ENCODE results near the gene CARD9. TPM values are rescaled to one million over a fixed set of nuclear protein-coding genes. Genes with fewer than 3 reads are reported as not detected.

The CARD9 gene
- total RNA-seq, 1 donor from 2014 or later, result 1.6 TPM

DNA sequence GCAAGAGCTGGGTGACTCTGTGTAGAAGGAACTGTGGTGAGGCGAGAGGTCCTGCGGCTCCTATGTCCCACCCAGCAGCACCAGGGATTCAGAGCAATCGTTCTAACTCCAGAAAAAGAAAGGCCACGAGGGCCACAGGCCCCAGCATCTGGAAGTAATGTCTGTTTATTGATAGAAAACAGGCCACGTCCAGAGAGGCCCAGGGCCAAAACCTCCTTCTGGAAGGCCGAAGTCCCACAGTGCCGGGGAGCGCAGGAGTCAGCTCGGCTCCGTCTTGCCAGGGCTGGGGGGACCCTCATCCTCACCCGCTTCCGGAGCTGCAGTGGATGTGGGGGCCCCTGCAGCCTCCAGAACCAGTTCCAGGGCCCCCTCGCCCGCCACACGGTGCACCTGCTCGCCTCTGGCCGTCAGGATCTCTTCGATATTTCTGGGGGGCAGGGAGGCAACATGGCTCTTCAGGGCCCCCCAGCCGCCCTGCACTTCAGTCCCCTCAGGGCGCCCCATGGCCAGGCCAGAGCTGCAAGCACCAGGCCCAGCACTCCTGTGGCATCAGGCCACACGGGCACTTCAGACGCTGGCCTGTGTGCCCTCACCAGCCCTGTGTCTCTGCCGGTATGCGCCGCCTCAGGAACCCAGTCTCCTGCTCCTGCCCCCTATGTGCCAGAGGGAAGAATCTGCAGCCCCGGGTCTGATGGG, 11.6 kb downstream of the CARD9 start:
- H3K4me1 Mint-ChIP-seq (ENCODE audit: low read depth), result no peaks in the 10 kb centered on the region
- no peaks in the 10 kb centered on the region for H3K36me3 Mint-ChIP-seq (ENCODE audit: insufficient read depth)
- no peak overlapping the region for H3K4me3 Mint-ChIP-seq (ENCODE audit: low read depth)
- no peaks in the 10 kb centered on the region for H3K27me3 Mint-ChIP-seq
- no peak for DNase-seq (ENCODE audit: low spot score, unreplicated experiment)
- TF ChIP-seq, protein P1, sequence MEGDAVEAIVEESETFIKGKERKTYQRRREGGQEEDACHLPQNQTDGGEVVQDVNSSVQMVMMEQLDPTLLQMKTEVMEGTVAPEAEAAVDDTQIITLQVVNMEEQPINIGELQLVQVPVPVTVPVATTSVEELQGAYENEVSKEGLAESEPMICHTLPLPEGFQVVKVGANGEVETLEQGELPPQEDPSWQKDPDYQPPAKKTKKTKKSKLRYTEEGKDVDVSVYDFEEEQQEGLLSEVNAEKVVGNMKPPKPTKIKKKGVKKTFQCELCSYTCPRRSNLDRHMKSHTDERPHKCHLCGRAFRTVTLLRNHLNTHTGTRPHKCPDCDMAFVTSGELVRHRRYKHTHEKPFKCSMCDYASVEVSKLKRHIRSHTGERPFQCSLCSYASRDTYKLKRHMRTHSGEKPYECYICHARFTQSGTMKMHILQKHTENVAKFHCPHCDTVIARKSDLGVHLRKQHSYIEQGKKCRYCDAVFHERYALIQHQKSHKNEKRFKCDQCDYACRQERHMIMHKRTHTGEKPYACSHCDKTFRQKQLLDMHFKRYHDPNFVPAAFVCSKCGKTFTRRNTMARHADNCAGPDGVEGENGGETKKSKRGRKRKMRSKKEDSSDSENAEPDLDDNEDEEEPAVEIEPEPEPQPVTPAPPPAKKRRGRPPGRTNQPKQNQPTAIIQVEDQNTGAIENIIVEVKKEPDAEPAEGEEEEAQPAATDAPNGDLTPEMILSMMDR (IDR thresholded peaks at IDR 0.05; ENCODE audit: unreplicated experiment), result no peak
- H3K9me3 Mint-ChIP-seq (ENCODE audit: low read depth), result no peaks in the 10 kb centered on the region
- H3K27ac Mint-ChIP-seq, result no peak overlapping the region

DNA sequence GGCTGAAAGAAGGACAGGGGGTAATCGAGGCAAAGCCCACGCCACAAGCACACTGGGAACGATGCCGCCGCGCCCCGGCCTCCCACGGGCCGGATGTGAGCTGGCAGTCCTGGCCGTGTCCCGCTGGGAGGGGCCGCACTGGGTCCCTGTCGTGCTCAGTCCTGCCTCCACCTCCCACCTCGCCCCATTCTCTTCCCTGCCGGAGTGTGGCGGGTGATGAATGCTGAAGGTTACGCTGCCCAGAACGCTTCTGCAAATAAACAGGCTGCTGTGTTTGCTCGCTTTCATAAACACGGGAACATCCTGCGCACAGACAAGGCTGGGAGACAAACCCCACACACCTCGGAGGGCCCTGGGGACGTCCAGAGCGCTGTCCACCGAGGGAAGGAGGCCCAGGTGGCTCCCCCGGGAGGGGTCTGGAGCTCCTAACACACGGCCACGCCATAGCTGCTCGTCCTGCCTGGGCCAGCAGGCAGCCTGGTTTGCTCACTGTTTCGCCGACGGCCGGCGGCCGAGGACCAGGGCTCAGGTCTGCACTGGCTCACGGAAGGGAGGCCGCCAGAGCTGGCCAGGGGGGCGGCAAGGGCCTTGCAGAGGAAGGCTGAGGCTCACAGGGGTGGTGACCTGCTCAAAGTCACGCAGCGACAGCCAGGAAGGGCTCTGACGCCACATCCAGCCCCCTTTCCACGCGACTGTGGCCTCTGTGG, 12.3 kb downstream of the CARD9 start:
- no peaks in the 10 kb centered on the region for H3K4me1 Mint-ChIP-seq (ENCODE audit: low read depth)
- no peak for DNase-seq (ENCODE audit: low spot score, unreplicated experiment)
- no peaks in the 10 kb centered on the region for H3K36me3 Mint-ChIP-seq (ENCODE audit: insufficient read depth)
- no peak overlapping the region for H3K27ac Mint-ChIP-seq
- TF ChIP-seq, protein P1 (IDR thresholded peaks at IDR 0.05; ENCODE audit: unreplicated experiment), result no peak
- no peaks in the 10 kb centered on the region for H3K9me3 Mint-ChIP-seq (ENCODE audit: low read depth)
- H3K27me3 Mint-ChIP-seq, result no peaks in the 10 kb centered on the region
- H3K4me3 Mint-ChIP-seq (ENCODE audit: low read depth), result no peak overlapping the region

DNA sequence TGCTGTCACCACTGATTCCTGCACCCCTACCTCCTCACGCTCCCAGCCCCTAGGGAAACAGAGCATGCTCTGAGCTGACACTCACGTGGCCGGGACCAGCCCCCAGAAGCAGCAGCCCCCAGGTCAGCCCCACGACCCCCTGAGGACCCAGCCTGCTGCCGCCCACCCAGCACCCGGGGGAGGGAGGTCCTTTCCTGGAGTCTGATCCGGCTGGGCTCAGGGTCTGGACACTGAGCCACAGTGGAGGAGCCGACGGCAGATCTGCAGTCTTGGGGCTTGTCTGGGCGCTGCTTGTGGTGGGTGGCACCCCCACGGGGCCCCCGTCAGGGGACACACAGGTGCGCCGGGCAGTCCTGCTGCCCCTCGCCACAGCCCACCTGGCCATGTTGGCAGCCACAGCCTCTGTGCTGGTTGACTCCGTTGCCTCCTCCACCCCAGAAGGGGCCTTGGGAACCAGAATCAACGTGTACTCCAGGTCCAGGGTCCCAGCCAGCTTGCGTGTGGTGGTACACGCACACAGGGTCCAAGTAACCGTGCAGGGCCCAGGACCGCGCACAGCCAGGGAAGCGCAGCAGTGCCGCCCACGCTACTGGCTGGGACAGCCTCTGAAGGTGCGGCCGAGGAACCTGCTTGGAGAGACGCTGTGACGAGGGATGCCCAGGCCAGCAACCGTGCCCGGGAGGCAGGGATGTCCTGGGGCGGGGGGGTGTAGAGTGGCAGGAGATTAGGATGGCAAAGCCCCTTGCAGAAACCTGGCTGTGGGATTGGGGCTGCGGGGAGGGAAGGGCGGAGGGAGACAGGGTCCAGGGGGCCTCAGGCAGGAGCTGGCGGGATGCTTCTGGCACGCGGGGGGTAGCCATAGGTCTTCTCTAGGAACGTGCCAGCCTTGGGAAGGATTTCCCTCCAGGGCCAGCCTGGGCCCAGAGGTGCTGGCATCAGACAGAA, 13.4 kb downstream of the CARD9 start:
- no peaks in the 10 kb centered on the region for H3K4me1 Mint-ChIP-seq (ENCODE audit: low read depth)
- DNase-seq (ENCODE audit: low spot score, unreplicated experiment), result no peak
- TF ChIP-seq, protein P1 (IDR thresholded peaks at IDR 0.05; ENCODE audit: unreplicated experiment), result no peak
- H3K27ac Mint-ChIP-seq, result no peak overlapping the region
- no peaks in the 10 kb centered on the region for H3K9me3 Mint-ChIP-seq (ENCODE audit: low read depth)
- no peaks in the 10 kb centered on the region for H3K27me3 Mint-ChIP-seq
- H3K36me3 Mint-ChIP-seq (ENCODE audit: insufficient read depth), result no peaks in the 10 kb centered on the region
- no peak overlapping the region for H3K4me3 Mint-ChIP-seq (ENCODE audit: low read depth)

DNA sequence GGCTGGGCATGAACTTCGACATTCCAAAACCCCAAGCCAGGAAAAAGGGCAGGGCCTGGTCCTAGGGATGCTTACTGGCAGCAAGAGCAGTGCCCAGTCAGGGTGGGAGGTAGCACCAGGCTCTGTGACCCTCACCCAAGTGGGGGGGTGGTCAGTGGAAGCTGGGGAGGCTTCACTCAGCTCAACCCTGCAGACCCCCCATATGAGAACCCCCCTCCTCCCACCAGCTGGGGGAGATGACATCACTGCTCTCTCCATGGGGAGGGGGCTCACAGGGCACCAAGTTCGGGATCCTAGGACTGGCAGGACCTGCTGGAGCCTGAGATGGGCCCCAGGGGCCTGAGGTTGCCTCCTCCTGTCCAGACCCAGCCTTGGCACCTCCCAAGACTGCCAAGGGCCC, 14.6 kb downstream of the CARD9 start:
- Mint-ChIP-seq H3K4me3 (ENCODE audit: low read depth) (no peak overlapping the region), H3K9me3 (ENCODE audit: low read depth) (no peaks in the 10 kb centered on the region), H3K36me3 (ENCODE audit: insufficient read depth) (no peaks in the 10 kb centered on the region), H3K27me3 (no peaks in the 10 kb centered on the region), H3K27ac (no peak overlapping the region), H3K4me1 (ENCODE audit: low read depth) (no peaks in the 10 kb centered on the region)
- no peak for DNase-seq (ENCODE audit: low spot score, unreplicated experiment)
- TF ChIP-seq, protein P1 (IDR thresholded peaks at IDR 0.05; ENCODE audit: unreplicated experiment), result no peak

DNA sequence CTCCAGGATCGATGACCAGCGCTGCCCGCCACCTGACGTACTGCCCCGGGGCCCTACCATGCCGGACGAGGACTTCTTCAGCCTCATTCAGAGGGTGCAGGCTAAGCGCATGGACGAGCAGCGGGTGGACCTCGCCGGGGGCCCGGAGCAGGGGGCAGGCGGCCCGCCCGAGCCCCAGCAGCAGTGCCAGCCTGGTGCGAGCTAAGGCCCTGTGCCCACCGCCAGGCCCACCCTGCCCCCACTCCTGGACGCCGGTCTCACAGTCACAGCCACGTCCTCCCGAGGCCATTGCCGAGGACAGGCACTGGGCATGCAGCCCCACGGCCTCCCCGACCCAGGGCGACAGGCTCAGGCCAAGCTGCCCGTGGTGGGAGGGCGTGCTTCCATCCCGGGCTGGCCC, 15.5 kb downstream of the CARD9 start:
- no peaks in the 10 kb centered on the region for H3K4me1 Mint-ChIP-seq (ENCODE audit: low read depth)
- no peaks in the 10 kb centered on the region for H3K27me3 Mint-ChIP-seq
- no peak for DNase-seq (ENCODE audit: low spot score, unreplicated experiment)
- H3K27ac Mint-ChIP-seq, result no peak overlapping the region
- TF ChIP-seq, protein P1 (IDR thresholded peaks at IDR 0.05; ENCODE audit: unreplicated experiment), result no peak
- H3K4me3 Mint-ChIP-seq (ENCODE audit: low read depth), result no peak overlapping the region
- H3K36me3 Mint-ChIP-seq (ENCODE audit: insufficient read depth), result no peaks in the 10 kb centered on the region
- no peaks in the 10 kb centered on the region for H3K9me3 Mint-ChIP-seq (ENCODE audit: low read depth)

Measured in progenitor cell of endocrine pancreas (in vitro differentiated cells).